IMR-90 (cell line): ENCODE results near the gene ADAMTS5. TPM values are rescaled to one million over a fixed set of nuclear protein-coding genes. Genes with fewer than 3 reads are reported as not detected.

ENCODE experiments used
- ATAC-seq: fragments of 200-7000 bp; cut with Tn5 transposase; 2 replicates; pipeline ENCODE4 v1.9.1; 2020; ENCODE audit warnings: low read depth, mild to moderate bottlenecking, moderate library complexity
- BruUV-seq: library from RNA; stranded (reverse); fragments of 400-500 nt; replicated peaks from 2 replicates; lab custom pipeline; 2021; lab: Mats Ljungman, UMichigan
- CTCF ChIA-PET: fragments of 300-600 bp; formaldehyde crosslinking; extraction: SDS; loops from one replicate; lab custom pipeline; 2021; ENCODE audit warnings: antibody characterized with exemption; lab: Yijun Ruan, JAX
- POLR2A ChIA-PET: fragments of 300-600 bp; sonication (Branson Sonifier 250); formaldehyde crosslinking; loops from one replicate; lab custom pipeline; 2022; ENCODE audit warnings: antibody characterized with exemption; ENCODE audit not compliant: unreplicated experiment; lab: Charles Lee
- DNase-seq: peaks from one replicate; pipeline ENCODE4 v3.0.0; 2013
- H2AFZ ChIP-seq: replicated peaks from 2 replicates; pipeline ENCODE3; 2013; ENCODE audit warnings: low read length, mild to moderate bottlenecking; ENCODE audit not compliant: poor library complexity
- H2AK5ac ChIP-seq: 2 replicates; pipeline ENCODE4 v1.6.1; 2013; ENCODE audit warnings: low read depth, low read length, inconsistent platforms
- H2AK9ac ChIP-seq: replicated peaks from 2 replicates; pipeline ENCODE3; 2013; ENCODE audit warnings: mild to moderate bottlenecking, low read depth, low read length, moderate library complexity; ENCODE audit not compliant: poor library complexity
- H2BK120ac ChIP-seq: 2 replicates; pipeline ENCODE4 v1.6.1; 2013; ENCODE audit warnings: low read depth, low read length, inconsistent platforms
- H2BK15ac ChIP-seq: 3 replicates; pipeline ENCODE4 v1.6.1; 2013; ENCODE audit warnings: low read depth, low read length, inconsistent platforms
- H2BK20ac ChIP-seq: 2 replicates; pipeline ENCODE4 v1.6.1; 2013; ENCODE audit warnings: low read depth, mild to moderate bottlenecking, inconsistent platforms, low read length, moderate library complexity
- H2BK5ac ChIP-seq: 2 replicates; pipeline ENCODE4 v1.6.1; 2013; ENCODE audit warnings: mild to moderate bottlenecking, low read depth, low read length, inconsistent platforms; ENCODE audit not compliant: poor library complexity, severe bottlenecking
- H3K14ac ChIP-seq: replicated peaks from 2 replicates; pipeline ENCODE4 v1.6.1; 2013; ENCODE audit warnings: low read depth, low read length, inconsistent platforms
- H3K18ac ChIP-seq: 2 replicates; pipeline ENCODE4 v1.6.1; 2013; ENCODE audit warnings: low read depth, low read length, control low read depth
- H3K23ac ChIP-seq: 2 replicates; pipeline ENCODE4 v1.6.1; 2013; ENCODE audit warnings: low read depth, low read length, inconsistent platforms
- H3K27ac ChIP-seq: 2 replicates; pipeline ENCODE4 v1.5.1; 2013; ENCODE audit warnings: mild to moderate bottlenecking, control low read depth, low read length; ENCODE audit not compliant: insufficient read depth
- H3K27me3 ChIP-seq: 2 replicates; pipeline ENCODE4 v1.6.1; 2013; ENCODE audit warnings: low read length; ENCODE audit not compliant: control insufficient read depth, insufficient read depth
- H3K36me3 ChIP-seq: 2 replicates; pipeline ENCODE4 v1.6.1; 2013; ENCODE audit warnings: low read length, mixed read lengths; ENCODE audit not compliant: control insufficient read depth, insufficient read depth
- H3K4ac ChIP-seq: 2 replicates; pipeline ENCODE4 v1.6.1; 2013; ENCODE audit warnings: low read depth, low read length, inconsistent platforms
- H3K4me1 ChIP-seq: 2 replicates; pipeline ENCODE4 v1.6.1; 2013; ENCODE audit warnings: low read length, mixed read lengths; ENCODE audit not compliant: control insufficient read depth, insufficient read depth
- H3K4me2 ChIP-seq: 2 replicates; pipeline ENCODE4 v1.6.1; 2013; ENCODE audit warnings: low read depth, mild to moderate bottlenecking, control low read depth, low read length, moderate library complexity
- H3K4me3 ChIP-seq: 2 replicates; pipeline ENCODE4 v1.5.1; 2013; ENCODE audit warnings: low read depth, mild to moderate bottlenecking, control low read depth, low read length, moderate library complexity; ENCODE audit not compliant: insufficient read depth
- H3K56ac ChIP-seq: 2 replicates; pipeline ENCODE4 v1.6.1; 2013; ENCODE audit warnings: low read length, inconsistent platforms; ENCODE audit not compliant: insufficient read depth; ENCODE audit errors: extremely low read depth
- H3K79me1 ChIP-seq, 2 experiments: 2 replicates each; pipeline ENCODE4 v1.6.1; 2013; ENCODE audit warnings: low read length in 2 of 2, inconsistent platforms in 1 of 2, low read depth in 1 of 2
- H3K9ac ChIP-seq: 2 replicates; pipeline ENCODE4 v1.6.1; 2013; ENCODE audit warnings: low read depth, low read length, control low read depth
- H3K9me1 ChIP-seq: 2 replicates; pipeline ENCODE4 v1.6.1; 2013; ENCODE audit warnings: low read length, inconsistent platforms; ENCODE audit not compliant: insufficient read depth
- H3K9me3 ChIP-seq: 2 replicates; pipeline ENCODE4 v1.6.1; 2013; ENCODE audit warnings: low read length; ENCODE audit not compliant: control insufficient read depth, insufficient read depth
- H4K20me1 ChIP-seq: 2 replicates; pipeline ENCODE4 v1.6.1; 2013; ENCODE audit warnings: low read length, inconsistent platforms; ENCODE audit not compliant: insufficient read depth
- H4K5ac ChIP-seq: 2 replicates; pipeline ENCODE4 v1.6.1; 2013; ENCODE audit warnings: mild to moderate bottlenecking, low read depth, low read length, control low read depth
- H4K8ac ChIP-seq, 2 experiments: 2 replicates each; pipeline ENCODE4 v1.6.1; 2013; ENCODE audit warnings: low read depth in 2 of 2, low read length in 2 of 2, control low read depth in 1 of 2, inconsistent platforms in 1 of 2
- H4K91ac ChIP-seq: 2 replicates; pipeline ENCODE4 v1.6.1; 2013; ENCODE audit warnings: low read depth, low read length, inconsistent platforms; ENCODE audit not compliant: insufficient read depth
- BHLHE40 ChIP-seq: fragments of 150-350 bp; IDR thresholded peaks from 2 replicates; pipeline ENCODE4 v1.6.1; 2016; ENCODE audit warnings: mild to moderate bottlenecking, low read depth, low read length
- CEBPB ChIP-seq: IDR thresholded peaks from 2 replicates; pipeline ENCODE4 v1.6.1; 2012; ENCODE audit warnings: low read depth, low read length, improper control_type of control experiment
- CHD1 ChIP-seq: IDR thresholded peaks from 2 replicates; pipeline ENCODE4 v1.6.1; 2012; ENCODE audit warnings: low read depth, low read length, improper control_type of control experiment
- CTCF ChIP-seq: conservative IDR thresholded peaks from 2 replicates; pipeline ENCODE4 v1.5.1; 2012; ENCODE audit warnings: mild to moderate bottlenecking, low read depth, low read length, improper control_type of control experiment
- ELK1 ChIP-seq: fragments of 150-350 bp; IDR thresholded peaks from 2 replicates; pipeline ENCODE4 v1.6.1; 2016; ENCODE audit warnings: low read depth, mild to moderate bottlenecking, low read length, moderate library complexity, borderline replicate concordance
- FOS ChIP-seq: fragments of 150-350 bp; IDR thresholded peaks from 2 replicates; pipeline ENCODE4 v1.6.1; 2016; ENCODE audit warnings: low read depth, low read length
- MAFK ChIP-seq: IDR thresholded peaks from 2 replicates; pipeline ENCODE4 v1.6.1; 2012; ENCODE audit warnings: low read depth, low read length, improper control_type of control experiment
- MAZ ChIP-seq: IDR thresholded peaks from 2 replicates; pipeline ENCODE4 v1.6.1; 2012; ENCODE audit warnings: low read depth, mild to moderate bottlenecking, low read length, improper control_type of control experiment, moderate library complexity, borderline replicate concordance
- POLR2A ChIP-seq: IDR thresholded peaks from 2 replicates; pipeline ENCODE4 v1.6.1; 2012; ENCODE audit warnings: mild to moderate bottlenecking, low read depth, low read length
- RAD21 ChIP-seq: IDR thresholded peaks from 2 replicates; pipeline ENCODE4 v1.6.1; 2012; ENCODE audit warnings: low read length, improper control_type of control experiment
- RCOR1 ChIP-seq: IDR thresholded peaks from 2 replicates; pipeline ENCODE4 v1.6.1; 2012; ENCODE audit warnings: mild to moderate bottlenecking, low read length, improper control_type of control experiment; ENCODE audit not compliant: insufficient replicate concordance
- RFX5 ChIP-seq: IDR thresholded peaks from 2 replicates; pipeline ENCODE4 v1.8.0; 2012; ENCODE audit warnings: low read depth, mild to moderate bottlenecking, low read length, moderate library complexity
- SMC3 ChIP-seq: fragments of 150-350 bp; IDR thresholded peaks from 2 replicates; pipeline ENCODE4 v1.6.1; 2016; ENCODE audit warnings: low read depth, mild to moderate bottlenecking, antibody characterized with exemption, low read length, moderate library complexity
- USF2 ChIP-seq: fragments of 150-350 bp; IDR thresholded peaks from 2 replicates; pipeline ENCODE4 v1.6.1; 2017; ENCODE audit warnings: mild to moderate bottlenecking, antibody characterized with exemption, low read length, low read depth
- WGBS, 2 experiments: methylation state at CpG; one replicate each; pipeline versions ENCODE4 v1.1.5 to v1.1.7; 2013; ENCODE audit warnings: missing lambda C conversion rate in 2 of 2; ENCODE audit not compliant: insufficient read length in 1 of 2; ENCODE audit errors: extremely low coverage in 2 of 2; 5-methylcytosine and 5-hydroxymethylcytosine counted together
- dilution Hi-C: fragments of 300-500 bp; cut with HindIII; formaldehyde crosslinking; loops from one replicate; pipeline ENCODE4 v1.14.3; 2018; ENCODE audit warnings: low sequenced_read_pairs; ENCODE audit not compliant: unreplicated experiment
- in situ Hi-C: fragments of 300-500 bp; cut with MboI; formaldehyde crosslinking; loops from 3 replicates; pipeline ENCODE4 v1.14.3; 2019; ENCODE audit warnings: low sequenced_read_pairs, inconsistent platforms, mixed read lengths
- intact Hi-C: fragments of 100-400 bp; cut with micrococcal nuclease; formaldehyde crosslinking; loops from 2 replicates; pipeline ENCODE4 v1.10.0; 2022
- polyA plus RNA-seq, 3 experiments: library from polyadenylated mRNA; depleted of rRNA; stranded (reverse); fragments of >200 nt; gene quantifications; 2 replicates each; pipeline ENCODE4 v1.2.3, GENCODE V29; 2012; ENCODE audit warnings: low replicate concordance in 1 of 3
- total RNA-seq: library from RNA; depleted of rRNA; stranded (reverse); fragments of >200 nt; gene quantifications from 2 replicates; pipeline ENCODE4 v1.2.3, GENCODE V29; 2012

ADAMTS5 gene
- total and polyA plus RNA-seq, 2 of the 4 experiments (the other 2 are of a cell fraction), result 0.54 to 0.58 TPM

GRCh38 chr21:26983576-26983975 is 16.7 kb upstream of the ADAMTS5 start:
- H3K36me3 ChIP-seq, result no peaks in the 10 kb centered on the region
- H3K4me2 ChIP-seq, result no peak overlapping the region
- H3K79me1 ChIP-seq, result no peaks in the 10 kb centered on the region
- H3K27ac ChIP-seq, result no peak overlapping the region
- H4K20me1 ChIP-seq, result no peaks in the 10 kb centered on the region
- H3K4me3 ChIP-seq, result no peak overlapping the region
- H3K9me1 ChIP-seq, result no peaks in the 10 kb centered on the region
- peaks cover 5% of the 10 kb centered on the region; the same call in 1 of the 2 replicates for H3K9me3 ChIP-seq
- no peak overlapping the region for H2AK9ac ChIP-seq
- no peak overlapping the region for H2AK5ac ChIP-seq
- no peak overlapping the region for H2AFZ ChIP-seq
- ChIA-PET CTCF (no interaction called here), POLR2A (interaction anchor here (0.6 kb wide), 1 partner anchor 626 kb away, joined by 3 read pairs; no protein-coding TSS in a partner anchor)
- H3K4ac ChIP-seq, result no peak overlapping the region
- no peak overlapping the region for H2BK20ac ChIP-seq
- no peak overlapping the region for H2BK5ac ChIP-seq
- no peaks in the 10 kb centered on the region for H3K4me1 ChIP-seq
- no peak overlapping the region for H4K8ac ChIP-seq
- no peak overlapping the region for H4K91ac ChIP-seq
- ATAC-seq (no peak), DNase-seq (no peak)
- intact Hi-C loops (no loop called here), dilution Hi-C loops (no loop called here), in situ Hi-C loops (no loop called here)
- no TSS peak for BruUV-seq
- no peak overlapping the region for H2BK15ac ChIP-seq
- H3K56ac ChIP-seq, result no peak overlapping the region
- no peak overlapping the region for H3K9ac ChIP-seq
- H3K14ac ChIP-seq, result no peak overlapping the region
- no peak overlapping the region for H2BK120ac ChIP-seq
- no peaks in the 10 kb centered on the region for H3K27me3 ChIP-seq
- H3K23ac ChIP-seq, result no peak overlapping the region
- WGBS, 2 experiments, result no CpG with 5 or more reads among the region's 5 CpGs
- no peak overlapping the region for H4K5ac ChIP-seq
- TF ChIP-seq RFX5, result no peak
- no peak for TF ChIP-seq POLR2A
- no peak for TF ChIP-seq CEBPB
- TF ChIP-seq ELK1, result no peak
- no peak for TF ChIP-seq CTCF
- TF ChIP-seq MAZ, result no peak
- TF ChIP-seq RAD21, result no peak
- no peak for TF ChIP-seq BHLHE40
- no peak for TF ChIP-seq RCOR1
- no peak for TF ChIP-seq USF2
- no peak for TF ChIP-seq MAFK
- TF ChIP-seq FOS, result no peak
- no peak for TF ChIP-seq SMC3
- TF ChIP-seq CHD1, result no peak
- H3K18ac ChIP-seq, result no peak overlapping the region
